ENCODE measurements around the gene TMEM42. TPM values are rescaled to one million over a fixed set of nuclear protein-coding genes. Genes with fewer than 3 reads are reported as not detected.
"Not testable (repeated sequence)": the region's sequence is repeated elsewhere in the genome, so short reads cannot be mapped to it uniquely, and the experiment has no call there.

Gene TMEM42
- total RNA-seq, 2 experiments from 2014 or later: 8.0 to 8.6 TPM

- CTCF ChIA-PET: interaction anchor here (1.6 kb wide), 1 partner anchor 16 kb away, joined by 3 read pairs; no protein-coding TSS in a partner anchor
- no peak for ATAC-seq
- Mint-ChIP-seq H3K27me3 (no peaks in the 10 kb centered on the region), H3K36me3 (peaks cover 69% of the 10 kb centered on the region), H3K4me1 (no peaks in the 10 kb centered on the region), H3K9me3 (ENCODE audit: low read depth) (no peaks in the 10 kb centered on the region), H3K4me3 (no peak overlapping the region), H3K27ac (no peak overlapping the region)
- no peak for DNase-seq
Observed at GRCh38 chr3:44845528-44846520, 15.9 kb upstream of the TMEM42 start.

- no peak for DNase-seq
- peaks cover 66% of the 10 kb centered on the region for H3K36me3 Mint-ChIP-seq
Observed at GRCh38 chr3:44848634-44849033, 13.1 kb upstream of the TMEM42 start.

GRCh38 chr3:44856663-44857062, 5.0 kb upstream of the TMEM42 start:
- H3K9me3 Mint-ChIP-seq (ENCODE audit: low read depth); H3K4me1 Mint-ChIP-seq; CTCF ChIA-PET; H3K27me3 Mint-ChIP-seq; H3K36me3 Mint-ChIP-seq; DNase-seq; ATAC-seq; H3K4me3 Mint-ChIP-seq; H3K27ac Mint-ChIP-seq: not testable (repeated sequence)

More at GRCh38 chr3:44848634-44849033, 13.1 kb upstream of the TMEM42 start:
- no peaks in the 10 kb centered on the region for H3K4me1 Mint-ChIP-seq
- no peak overlapping the region for H3K4me3 Mint-ChIP-seq
- H3K27me3 Mint-ChIP-seq: no peaks in the 10 kb centered on the region
- ATAC-seq: no peak
- H3K27ac Mint-ChIP-seq: no peak overlapping the region
- CTCF ChIA-PET: interaction anchor here (1.0 kb wide), 1 partner anchor 310 kb away, joined by 3 read pairs; no protein-coding TSS in a partner anchor
- peaks cover 2% of the 10 kb centered on the region for H3K9me3 Mint-ChIP-seq (ENCODE audit: low read depth)

- no peak overlapping the region for H3K4me3 Mint-ChIP-seq
- no peak overlapping the region for H3K27ac Mint-ChIP-seq
- no peaks in the 10 kb centered on the region for H3K27me3 Mint-ChIP-seq
- no peaks in the 10 kb centered on the region for H3K9me3 Mint-ChIP-seq (ENCODE audit: low read depth)
- H3K4me1 Mint-ChIP-seq: peaks cover 16% of the 10 kb centered on the region
- CTCF ChIA-PET: interaction anchor here (1.0 to 1.6 kb wide), 2 partner anchors 10 to 20 kb away, joined by 3 read pairs; no protein-coding TSS in a partner anchor
- no peak for DNase-seq
- H3K36me3 Mint-ChIP-seq: peaks cover 4% of the 10 kb centered on the region
- ATAC-seq: no peak
Observed at GRCh38 chr3:44860117-44860516, 1.6 kb upstream of the TMEM42 start.

GRCh38 chr3:44862226-44862637, 520 bp downstream of the TMEM42 start:
- Mint-ChIP-seq H3K4me3 (peak overlapping the region; percentile 76), H3K4me1 (peaks cover 34% of the 10 kb centered on the region), H3K27ac (peak overlapping the region; percentile 81), H3K36me3 (peaks cover 12% of the 10 kb centered on the region), H3K9me3 (ENCODE audit: low read depth) (no peaks in the 10 kb centered on the region), H3K27me3 (no peaks in the 10 kb centered on the region)
- ATAC-seq (no peak), DNase-seq (no peak)
- CTCF ChIA-PET: no interaction called here

- DNase-seq: no peak
- H3K27ac Mint-ChIP-seq: peak overlapping the region; percentile 57
- no peaks in the 10 kb centered on the region for H3K9me3 Mint-ChIP-seq (ENCODE audit: low read depth)
- ATAC-seq: no peak
- peaks cover 34% of the 10 kb centered on the region for H3K4me1 Mint-ChIP-seq
- no peak overlapping the region for H3K4me3 Mint-ChIP-seq
- H3K36me3 Mint-ChIP-seq: peaks cover 19% of the 10 kb centered on the region
- CTCF ChIA-PET: no interaction called here
- no peaks in the 10 kb centered on the region for H3K27me3 Mint-ChIP-seq
Observed at GRCh38 chr3:44865272-44866035, 3.7 kb downstream of the TMEM42 start.

GRCh38 chr3:44867421-44868111, 5.9 kb downstream of the TMEM42 start:
- DNase-seq: no peak
- CTCF ChIA-PET: no interaction called here

GRCh38 chr3:44870375-44871061, 8.8 kb downstream of the TMEM42 start:
- Mint-ChIP-seq H3K4me3 (no peak overlapping the region), H3K27ac (no peak overlapping the region), H3K4me1 (peaks cover 14% of the 10 kb centered on the region), H3K27me3 (no peaks in the 10 kb centered on the region), H3K36me3 (peaks cover 11% of the 10 kb centered on the region), H3K9me3 (ENCODE audit: low read depth) (no peaks in the 10 kb centered on the region)
- CTCF ChIA-PET: no interaction called here
- DNase-seq (no peak), ATAC-seq (no peak)

More at GRCh38 chr3:44867421-44868111, 5.9 kb downstream of the TMEM42 start:
- ATAC-seq: no peak
- Mint-ChIP-seq H3K4me1 (peaks cover 28% of the 10 kb centered on the region), H3K36me3 (peaks cover 19% of the 10 kb centered on the region), H3K27me3 (no peaks in the 10 kb centered on the region), H3K27ac (no peak overlapping the region), H3K9me3 (ENCODE audit: low read depth) (no peaks in the 10 kb centered on the region), H3K4me3 (no peak overlapping the region)

- DNase-seq (no peak), ATAC-seq (no peak)
- Mint-ChIP-seq H3K4me3 (no peak within 1 kb of the TSS), H3K9me3 (ENCODE audit: low read depth) (no peaks in the 10 kb centered on the region), H3K27ac (no peak within 1 kb of the TSS), H3K4me1 (no peaks in the 10 kb centered on the region), H3K36me3 (no peaks in the 10 kb centered on the region), H3K27me3 (peaks cover 4% of the 10 kb centered on the region)
- CTCF ChIA-PET: no interaction called here
Observed at GRCh38 chr3:44874308-44874707, 12.6 kb downstream of the TMEM42 start, which contains the start of gene TGM4. Gene TGM4 (plus strand): TSS chr3:44874608. CDS start chr3:44874679, 71 bp downstream.

- no peaks in the 10 kb centered on the region for H3K4me1 Mint-ChIP-seq
- ATAC-seq (no peak), DNase-seq (no peak)
- H3K36me3 Mint-ChIP-seq: no peaks in the 10 kb centered on the region
- H3K27ac Mint-ChIP-seq: no peak overlapping the region
- CTCF ChIA-PET: no interaction called here
- H3K9me3 Mint-ChIP-seq (ENCODE audit: low read depth): no peaks in the 10 kb centered on the region
- no peak overlapping the region for H3K4me3 Mint-ChIP-seq
- H3K27me3 Mint-ChIP-seq: peaks cover 4% of the 10 kb centered on the region
Observed at GRCh38 chr3:44875596-44875995, 13.9 kb downstream of the TMEM42 start.

GRCh38 chr3:44877333-44877732, 15.6 kb downstream of the TMEM42 start:
- CTCF ChIA-PET: no interaction called here
- Mint-ChIP-seq H3K27ac (no peak overlapping the region), H3K36me3 (no peaks in the 10 kb centered on the region), H3K4me1 (no peaks in the 10 kb centered on the region), H3K27me3 (peaks cover 7% of the 10 kb centered on the region), H3K4me3 (no peak overlapping the region), H3K9me3 (ENCODE audit: low read depth) (no peaks in the 10 kb centered on the region)
- ATAC-seq: no peak
- no peak for DNase-seq

GRCh38 chr3:44880284-44880683, 18.6 kb downstream of the TMEM42 start:
- ATAC-seq: no peak

More at GRCh38 chr3:44880284-44880683, 18.6 kb downstream of the TMEM42 start:
- Mint-ChIP-seq H3K27ac (no peak overlapping the region), H3K4me1 (no peaks in the 10 kb centered on the region), H3K9me3 (ENCODE audit: low read depth) (no peaks in the 10 kb centered on the region), H3K27me3 (peaks cover 10% of the 10 kb centered on the region), H3K36me3 (no peaks in the 10 kb centered on the region), H3K4me3 (no peak overlapping the region)
- DNase-seq: no peak
- CTCF ChIA-PET: no interaction called here

Data from activated CD8-positive, alpha-beta memory T cell treated with anti-CD3 and anti-CD28 coated beads, Interleukin-2, amount 10 ng/mL, durations not matched to agents 7 days and 5 days (primary cell).